ENCODE measurements around the gene MYH1.
"Not testable (repeated sequence)": the region's sequence is repeated elsewhere in the genome, so short reads cannot be mapped to it uniquely, and the experiment has no call there.

The MYH1 gene

DNA sequence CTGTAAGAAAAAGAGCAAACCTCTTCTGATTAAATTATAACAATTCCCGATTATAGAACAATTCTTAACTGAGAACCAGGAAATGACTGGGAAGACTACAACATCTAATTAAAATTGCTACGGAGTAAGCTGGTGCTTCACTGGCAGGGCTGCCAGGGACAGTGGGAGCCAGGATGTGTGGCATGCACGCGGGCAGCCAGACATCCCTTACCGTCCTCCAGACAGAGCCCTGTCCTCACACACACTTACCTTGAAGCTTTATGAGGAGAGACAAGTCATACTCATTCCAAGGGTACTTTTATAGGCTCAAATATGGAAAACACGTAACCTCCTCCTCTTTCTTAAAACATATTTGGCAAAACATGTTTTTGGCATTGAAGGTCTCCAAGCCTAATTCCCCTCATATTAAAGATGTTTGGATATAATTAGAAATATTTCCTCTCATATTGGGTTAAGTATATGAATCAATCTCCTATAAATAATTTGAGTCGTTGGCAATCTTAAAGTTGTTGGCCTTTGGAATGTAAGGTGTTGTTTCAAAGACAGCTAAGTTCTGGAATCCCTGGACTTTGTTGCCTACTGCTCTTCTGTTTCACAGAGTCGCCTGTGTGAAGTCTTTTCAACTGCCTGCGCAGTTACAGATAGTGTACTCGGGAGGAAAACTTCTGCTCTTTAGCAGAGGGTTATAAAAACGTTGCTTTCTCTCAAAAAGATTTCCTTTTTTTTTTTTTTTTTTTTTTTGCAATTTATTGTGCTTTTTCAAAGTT is at the start of gene MYH1:
MYH1 (minus strand) TSS at position 272 of the 767 bp plus-strand sequence. CDS start 1,900 bp downstream, outside the sequence.
- FAIRE-seq: no peak

DNA sequence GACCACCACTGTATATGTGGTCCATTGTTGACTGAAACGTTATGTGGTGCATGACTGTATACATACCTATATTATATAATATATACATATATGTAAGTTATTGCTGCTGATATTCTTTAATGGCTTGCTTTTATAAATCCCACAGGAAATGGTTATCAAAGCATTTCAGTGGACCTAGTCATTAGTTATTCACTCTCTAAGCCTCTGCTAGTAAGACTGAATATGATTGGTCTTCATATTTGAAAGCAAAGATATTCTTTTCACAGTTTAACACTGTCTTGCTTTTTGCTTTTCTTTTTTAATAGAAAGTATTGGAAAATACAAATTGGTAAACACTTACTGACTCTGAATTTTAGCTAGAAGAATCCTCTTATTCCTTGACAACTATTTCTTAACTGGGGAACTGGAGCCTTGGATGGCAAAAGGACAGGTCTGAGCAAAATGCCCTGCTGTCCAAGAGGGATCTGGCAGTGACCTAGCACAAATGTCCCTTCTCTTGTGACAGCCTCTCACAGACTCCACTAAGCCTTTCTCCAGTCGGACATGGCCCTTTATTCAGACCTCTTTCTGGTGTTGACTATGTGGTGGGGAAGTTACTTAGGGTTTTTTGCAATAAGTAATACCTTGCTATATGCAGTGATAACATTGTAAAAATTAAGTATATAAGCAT is 45.8 kb upstream of the MYH1 start:
- FAIRE-seq: no peak

DNA sequence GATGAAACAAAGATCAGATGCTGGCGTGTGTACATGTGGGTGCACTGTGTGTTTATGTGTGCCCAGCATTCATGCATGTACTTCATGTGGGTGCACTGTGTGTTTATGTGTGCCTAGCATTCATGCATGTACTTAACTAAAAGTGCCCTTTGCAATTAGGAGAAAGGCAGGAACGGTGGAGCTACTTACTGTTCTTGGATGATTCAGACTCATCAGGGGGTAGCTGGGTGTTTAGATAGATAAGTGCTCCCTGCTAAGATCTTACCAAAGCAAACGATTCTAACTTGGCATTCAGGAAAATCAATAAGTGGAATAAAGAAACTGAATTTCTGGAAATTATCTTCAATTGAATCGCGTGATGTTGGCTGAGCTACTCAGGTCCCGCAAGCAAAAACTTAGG is 39.7 kb upstream of the MYH1 start:
- FAIRE-seq: no peak

DNA sequence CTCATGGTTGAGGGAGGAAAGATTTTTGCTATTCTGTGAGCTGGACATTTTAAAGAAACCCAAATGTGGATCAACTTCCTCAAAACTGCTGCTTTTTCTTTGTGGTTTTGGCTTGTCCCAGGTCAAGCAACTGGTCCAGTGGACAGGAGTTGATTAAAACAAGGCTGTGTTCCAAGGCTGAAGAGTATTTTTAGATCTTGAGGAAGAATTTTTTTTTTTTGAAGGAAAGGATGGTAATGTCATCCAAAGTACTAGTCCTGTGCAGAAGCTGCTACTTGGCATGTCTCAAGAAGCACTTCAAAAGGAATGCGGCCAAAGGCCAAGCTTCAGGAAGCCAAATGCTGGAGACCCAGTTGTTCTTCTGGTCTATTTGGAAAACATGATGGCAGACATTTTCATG is 39.1 kb upstream of the MYH1 start:
- FAIRE-seq: no peak

DNA sequence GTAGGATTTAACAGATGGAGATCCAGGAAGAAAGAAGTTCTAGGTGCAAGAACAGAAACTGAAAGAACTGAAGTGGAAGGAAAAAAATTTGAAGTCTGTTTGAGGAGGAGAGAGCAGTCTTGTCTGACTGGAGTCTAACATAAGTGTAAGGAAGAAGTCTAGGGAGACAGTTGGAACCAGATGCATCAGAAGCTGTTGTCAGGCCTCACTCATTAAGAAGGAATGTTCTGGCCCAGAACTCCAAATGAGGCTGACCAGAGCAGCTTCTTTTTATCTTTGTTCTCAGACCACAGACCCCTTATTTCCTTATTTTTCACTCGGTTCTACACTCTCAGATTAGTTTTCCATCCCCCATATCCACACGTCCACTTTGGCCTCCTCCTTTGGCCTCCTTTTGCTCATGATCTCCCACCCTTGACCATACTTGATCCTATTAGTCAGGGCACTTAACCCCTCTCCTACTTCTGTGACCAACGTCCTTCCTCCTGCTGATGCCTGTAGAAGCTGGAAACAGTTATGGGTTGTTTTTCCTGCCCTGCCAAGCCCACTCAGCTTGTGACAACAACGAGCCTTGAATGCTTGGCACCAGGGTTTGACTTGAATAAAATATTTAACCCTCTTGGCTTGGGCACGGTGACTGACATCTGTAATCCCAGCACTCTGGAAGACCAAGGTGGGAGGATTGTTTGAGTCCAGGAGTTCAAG is 38.1 kb upstream of the MYH1 start:
- FAIRE-seq: no peak

DNA sequence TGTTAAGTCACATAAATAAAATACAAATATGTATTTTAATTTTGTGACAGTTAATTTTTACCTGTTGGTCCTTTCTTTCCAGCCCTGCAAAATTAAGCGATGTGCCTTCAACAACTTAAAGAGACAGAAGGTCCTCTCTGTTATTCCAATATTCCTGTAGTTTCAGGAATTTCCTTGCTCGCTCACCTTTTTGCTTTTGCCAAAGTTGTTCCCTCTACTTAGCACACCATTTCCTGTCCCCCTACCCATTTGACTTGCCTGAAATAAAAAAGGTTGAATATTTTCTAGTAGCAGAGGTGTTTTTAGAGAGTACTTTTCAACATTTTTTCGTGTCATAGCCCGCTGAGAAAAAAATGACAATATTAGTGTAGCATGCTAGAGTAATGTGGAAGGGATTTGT is 31.7 kb upstream of the MYH1 start:
- no peak for FAIRE-seq

DNA sequence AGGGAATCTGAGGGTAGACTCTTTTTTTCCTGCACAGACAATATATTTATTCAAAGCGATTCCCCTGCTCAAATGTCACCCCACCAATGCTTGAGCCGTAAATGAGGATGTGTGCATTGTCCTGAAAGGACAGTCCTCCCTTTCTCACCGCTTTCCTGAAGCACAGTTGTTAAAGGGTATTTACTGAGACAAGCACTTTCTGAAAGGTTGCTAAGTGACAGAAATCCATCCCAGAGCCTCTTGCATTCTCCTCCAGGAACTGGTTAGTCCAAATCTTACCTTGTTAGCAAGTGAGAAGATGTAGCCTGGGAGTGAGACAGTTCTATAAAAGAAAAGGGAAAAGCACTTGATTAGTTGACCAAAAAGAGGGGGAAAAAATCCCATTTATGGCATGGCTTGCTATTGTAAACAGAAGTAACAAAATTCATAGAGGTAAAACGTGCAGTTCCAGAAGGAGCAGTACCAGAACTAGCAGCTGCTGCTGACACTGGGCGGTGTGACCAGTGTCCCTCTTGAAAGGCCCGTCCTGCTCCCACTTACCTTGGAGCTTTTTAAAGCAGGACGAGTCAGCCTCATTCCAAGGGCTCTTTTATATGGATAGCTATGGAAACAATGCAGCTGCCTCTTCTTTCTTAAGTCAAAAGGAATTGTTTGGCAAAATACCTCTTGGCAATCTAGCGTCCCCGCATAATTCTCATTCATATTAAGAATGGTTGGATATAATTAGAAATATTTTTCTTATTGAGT is 30.9 kb upstream of the MYH1 start, which contains the start of gene MYH2:
MYH2 (minus strand) TSS at position 563 of the 747 bp plus-strand sequence. CDS start 1,738 bp downstream, outside the sequence.
- no peak for FAIRE-seq

DNA sequence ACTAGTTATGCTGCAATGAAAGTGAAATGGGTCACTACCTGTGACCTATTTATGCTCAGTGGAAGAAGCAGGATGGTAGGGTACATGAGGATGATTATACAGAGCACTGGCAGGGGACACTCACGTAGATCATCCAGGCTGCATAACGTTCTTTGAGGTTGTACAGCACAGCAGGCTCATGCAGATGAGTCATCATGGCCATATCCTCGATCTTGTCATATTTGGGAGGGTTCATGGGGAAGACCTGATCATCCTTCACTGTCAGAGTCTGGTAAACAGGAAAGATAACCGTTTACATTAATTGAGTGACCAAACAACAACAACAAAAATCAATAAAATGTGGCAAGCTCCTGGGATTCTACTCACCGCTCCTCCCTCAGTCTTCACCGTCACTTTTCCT is 29.0 kb upstream of the MYH1 start:
- FAIRE-seq: no peak

DNA sequence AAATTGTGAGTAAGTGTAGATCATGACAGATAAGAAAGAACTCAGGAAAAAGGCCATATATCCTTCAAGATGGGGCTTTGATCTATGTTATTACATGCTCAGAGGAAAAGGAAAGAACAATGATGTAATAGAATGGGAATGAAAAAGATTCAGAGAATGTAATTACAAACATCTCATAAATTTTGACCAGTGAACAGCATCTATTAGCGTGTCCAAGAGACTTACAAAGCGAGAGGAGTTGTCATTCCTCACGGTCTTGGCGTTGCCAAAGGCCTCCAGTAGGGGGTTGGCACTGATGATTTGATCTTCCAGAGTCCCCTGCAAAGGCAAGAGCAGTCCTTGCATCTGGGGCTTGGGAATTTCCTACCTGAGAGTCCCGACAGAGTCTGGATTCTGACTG is 25.1 kb upstream of the MYH1 start:
- not testable (repeated sequence) for FAIRE-seq

DNA sequence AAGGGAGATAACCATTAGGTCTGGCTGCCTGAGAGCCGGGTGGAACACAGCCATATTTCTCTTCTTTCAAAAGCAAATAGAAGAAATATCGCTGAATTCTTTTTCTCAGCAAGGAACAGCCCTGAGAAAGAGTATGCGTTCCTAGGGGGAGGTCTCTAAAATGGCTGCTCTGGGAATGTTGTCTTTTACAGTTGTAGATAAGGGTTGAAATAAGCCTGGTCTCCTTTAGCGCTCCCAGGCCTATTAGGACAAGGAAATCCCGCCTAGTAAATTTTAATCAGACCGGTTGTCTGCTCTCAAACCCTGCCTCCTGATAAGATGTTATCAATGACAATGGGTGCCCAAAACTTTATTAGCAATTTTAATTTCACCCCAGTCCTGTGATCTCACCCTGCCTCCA is 22.8 kb upstream of the MYH1 start:
- not testable (repeated sequence) for FAIRE-seq

DNA sequence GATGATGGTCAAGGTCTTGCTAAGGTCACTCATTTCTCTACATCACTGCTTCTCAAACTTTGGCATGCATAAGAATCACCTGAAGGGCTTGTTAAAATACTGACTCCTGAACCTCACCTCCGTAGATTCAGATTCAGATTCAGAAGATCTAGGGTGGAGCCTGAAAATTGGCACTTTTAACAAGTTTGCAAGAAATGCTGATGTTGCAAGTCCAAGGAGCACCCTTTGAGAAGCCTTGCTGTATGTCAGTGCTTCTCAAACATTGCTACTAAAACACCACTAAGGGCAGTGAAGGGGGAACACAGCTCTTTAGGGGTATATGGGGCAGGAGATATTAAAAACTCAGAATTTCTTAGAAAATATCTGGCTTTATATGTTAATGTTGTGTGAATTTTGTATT is 13.7 kb upstream of the MYH1 start:
- no peak for FAIRE-seq

DNA sequence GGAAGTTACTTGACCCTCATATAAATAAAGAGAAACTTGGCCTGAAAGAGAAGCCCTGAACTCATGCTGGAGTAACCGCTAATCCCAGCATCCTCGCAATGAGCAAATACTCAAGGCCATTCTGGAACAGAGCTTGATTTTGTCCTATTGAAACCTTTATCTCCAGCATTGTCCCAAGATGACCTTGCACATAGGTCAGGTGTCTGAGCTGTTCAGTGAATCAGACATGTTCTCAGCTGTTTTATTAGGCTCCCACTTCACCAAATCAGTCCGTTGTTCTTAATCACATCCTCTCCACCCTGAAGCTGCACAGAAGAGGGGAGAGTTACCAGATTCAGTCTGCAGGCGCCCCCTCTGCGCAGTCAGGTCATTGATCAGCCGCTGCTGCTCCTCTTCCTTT is 9.1 kb upstream of the MYH1 start:
- no peak for FAIRE-seq

DNA sequence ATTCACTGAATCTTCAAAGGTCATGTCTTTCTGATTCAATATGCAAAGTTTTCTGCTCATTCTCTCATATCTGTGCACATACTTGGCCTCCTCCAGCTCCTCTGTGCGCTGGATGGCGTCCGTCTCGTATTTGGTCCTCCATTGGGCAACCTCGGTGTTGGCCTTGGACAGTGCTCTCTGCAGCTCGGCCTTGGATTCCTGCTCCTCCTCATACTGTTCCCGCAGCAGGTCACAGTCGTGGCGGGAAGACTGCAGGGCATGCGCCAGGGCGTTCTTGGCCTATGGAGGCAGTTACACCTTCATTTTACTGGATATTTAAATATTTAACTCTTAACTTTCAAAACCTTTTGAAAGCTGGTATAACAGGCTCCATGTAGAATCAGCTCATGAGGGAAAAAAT is 8.2 kb upstream of the MYH1 start:
- no peak for FAIRE-seq

DNA sequence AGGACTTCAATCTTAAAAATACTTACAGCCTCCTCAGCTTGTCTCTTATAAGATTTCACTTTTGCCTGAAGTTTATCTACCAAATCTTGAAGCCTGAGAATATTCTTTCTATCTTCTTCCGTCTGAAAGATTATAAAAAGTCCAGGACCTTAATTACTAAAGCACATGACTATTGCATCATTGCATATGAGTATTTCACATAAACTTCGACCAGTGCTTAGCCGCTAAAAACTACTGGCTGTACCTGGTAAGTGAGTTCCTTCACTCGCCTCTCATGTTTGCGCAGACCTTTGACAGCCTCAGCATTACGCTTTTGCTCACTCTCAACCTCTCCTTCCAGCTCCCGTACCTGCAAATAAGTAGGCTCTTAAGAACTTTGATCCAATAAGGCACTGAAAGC is 4.7 kb upstream of the MYH1 start:
- FAIRE-seq: no peak

DNA sequence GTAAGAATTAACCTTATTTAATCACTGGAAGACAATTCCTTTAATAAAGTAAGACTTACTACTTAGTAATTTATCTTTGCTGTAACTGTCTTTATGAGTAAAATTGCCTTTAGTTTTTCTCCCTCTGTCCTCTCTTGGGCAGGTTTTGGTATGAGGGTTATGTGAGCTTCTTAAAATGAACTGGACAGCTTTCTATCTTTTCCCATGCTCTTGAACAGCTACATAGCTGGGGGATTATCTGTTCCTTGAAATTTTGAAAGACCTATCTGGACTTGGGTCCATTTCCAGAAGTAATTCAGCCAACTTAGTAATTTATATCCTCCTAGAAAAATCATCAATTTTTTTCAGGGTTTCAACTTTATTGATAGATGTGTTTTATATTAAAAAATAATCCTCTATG is 3.6 kb upstream of the MYH1 start:
- FAIRE-seq: no peak

DNA sequence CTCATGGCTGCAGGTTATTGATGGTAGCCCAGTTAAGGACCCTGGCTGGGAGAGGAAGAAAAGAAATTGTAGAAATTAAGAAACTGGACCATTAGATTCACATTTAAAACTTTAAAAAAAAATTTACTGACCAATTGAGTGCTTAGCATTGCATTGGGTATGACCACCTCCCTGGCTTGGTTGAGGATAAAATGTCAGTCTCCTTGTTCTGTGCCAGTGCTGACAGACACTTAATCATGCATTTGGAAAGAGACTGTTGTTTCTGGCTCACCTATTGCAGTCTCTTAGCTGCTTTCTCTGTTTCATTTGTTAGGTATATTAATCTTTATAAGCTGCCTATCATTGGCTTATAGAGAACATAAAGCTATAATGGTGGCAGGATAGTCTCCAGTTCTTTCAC is 1.7 kb downstream of the MYH1 start:
- FAIRE-seq: no peak

DNA sequence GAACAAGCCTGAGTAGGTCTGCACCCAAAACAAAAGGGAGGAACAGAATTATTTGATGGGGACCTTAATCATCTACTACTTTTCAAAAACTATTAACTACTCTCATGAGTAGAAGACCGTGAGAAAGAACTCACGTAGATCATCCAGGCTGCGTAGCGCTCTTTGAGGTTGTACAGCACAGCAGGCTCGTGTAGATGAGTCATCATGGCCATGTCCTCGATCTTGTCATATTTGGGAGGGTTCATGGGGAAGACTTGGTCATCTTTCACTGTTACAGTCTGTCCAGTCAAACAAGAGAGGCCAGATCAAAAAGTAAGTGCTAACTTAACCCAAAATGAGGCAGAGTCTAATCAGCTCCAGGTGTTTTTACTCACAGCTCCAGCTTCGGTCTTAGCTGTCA is 2.3 kb downstream of the MYH1 start:
- no peak for FAIRE-seq

DNA sequence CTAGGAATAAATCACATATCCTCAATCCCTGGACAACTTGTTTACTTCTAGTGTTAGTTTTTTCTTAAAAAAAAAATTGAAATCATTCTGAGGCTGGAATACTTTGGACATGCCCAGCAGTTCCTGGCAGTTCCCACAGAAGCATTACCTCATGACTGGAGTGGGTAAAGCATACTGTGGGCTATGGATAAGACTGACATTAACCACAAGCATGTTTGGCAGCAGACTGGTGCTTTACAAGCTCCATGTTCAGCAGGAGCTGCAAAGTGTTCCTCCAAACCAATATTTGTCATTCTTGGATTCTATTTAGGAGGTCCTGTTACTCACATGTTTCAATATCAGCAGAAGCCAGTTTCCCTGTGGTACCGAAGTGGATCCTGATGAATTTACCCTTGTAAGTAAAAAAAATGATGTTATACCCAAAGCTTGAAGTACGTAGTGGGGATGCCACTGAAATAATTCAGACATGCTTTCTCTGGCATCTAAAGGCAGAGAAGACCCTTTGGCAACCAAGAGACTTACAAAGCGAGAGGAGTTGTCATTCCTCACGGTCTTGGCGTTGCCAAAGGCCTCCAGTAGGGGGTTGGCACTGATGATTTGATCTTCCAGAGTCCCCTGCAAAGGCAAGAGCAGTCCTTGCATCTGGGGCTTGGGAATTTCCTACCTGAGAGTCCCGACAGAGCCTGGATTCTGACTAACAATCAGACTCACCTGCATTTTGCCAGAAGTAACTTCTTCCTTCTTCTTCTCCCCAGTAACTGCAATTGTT is 4.9 kb downstream of the MYH1 start:
- FAIRE-seq: no peak

DNA sequence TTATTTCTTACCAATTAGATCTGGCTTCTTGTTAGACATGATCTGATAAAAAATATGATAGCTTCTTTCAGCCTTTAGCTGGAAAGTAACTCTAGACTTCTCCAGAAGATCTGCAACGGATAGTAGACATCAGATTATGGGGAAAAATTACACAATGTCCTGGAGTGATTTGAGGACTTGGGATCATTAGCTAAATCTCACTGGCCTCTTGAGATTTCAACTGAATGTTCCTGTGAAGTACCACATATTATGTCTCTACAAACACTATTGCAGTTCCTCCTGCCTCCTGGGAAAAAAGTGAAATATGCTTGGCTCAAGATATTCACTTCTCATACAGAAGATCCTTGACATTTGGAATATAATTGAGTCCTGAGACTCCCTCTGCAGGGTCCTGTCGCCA is 5.5 kb downstream of the MYH1 start:
- no peak for FAIRE-seq

DNA sequence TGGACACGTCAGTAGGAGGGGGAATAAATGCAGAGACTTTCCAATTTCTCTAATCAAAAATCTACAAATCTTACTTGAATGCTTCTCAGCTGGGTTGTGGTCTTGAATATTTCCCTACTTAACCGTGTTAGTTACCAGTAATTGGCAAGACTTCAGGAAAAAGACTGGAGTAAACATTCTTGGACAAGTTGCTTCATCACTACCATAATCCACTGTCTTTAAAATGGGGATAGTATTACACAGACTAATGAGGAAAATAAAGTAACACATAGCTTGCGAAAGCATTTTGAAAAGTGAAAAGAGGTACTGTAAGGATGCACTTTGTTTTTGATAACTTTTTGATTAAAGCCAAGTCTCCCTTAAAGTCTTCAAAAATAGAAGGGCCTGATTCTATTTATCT is 18.4 kb downstream of the MYH1 start:
- no peak for FAIRE-seq

DNA sequence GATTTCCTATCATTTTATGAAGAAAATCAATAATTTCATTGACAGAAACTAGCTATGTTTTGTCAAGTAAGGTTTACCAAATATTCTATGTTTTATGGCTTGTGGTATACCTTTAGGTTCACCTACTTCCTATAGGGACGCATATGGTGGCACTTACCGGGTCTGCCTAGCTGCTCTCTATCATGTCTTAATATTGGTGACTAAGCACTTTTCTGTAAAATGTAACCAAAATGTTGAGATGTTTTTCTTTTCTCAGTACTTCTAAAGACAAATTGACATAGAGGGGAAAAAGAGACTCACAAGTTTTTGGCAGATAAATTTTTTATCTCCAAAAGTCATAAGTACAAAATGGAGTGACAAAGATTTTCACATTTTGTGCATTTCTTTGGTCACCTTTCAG is 26.3 kb downstream of the MYH1 start:
- no peak for FAIRE-seq

DNA sequence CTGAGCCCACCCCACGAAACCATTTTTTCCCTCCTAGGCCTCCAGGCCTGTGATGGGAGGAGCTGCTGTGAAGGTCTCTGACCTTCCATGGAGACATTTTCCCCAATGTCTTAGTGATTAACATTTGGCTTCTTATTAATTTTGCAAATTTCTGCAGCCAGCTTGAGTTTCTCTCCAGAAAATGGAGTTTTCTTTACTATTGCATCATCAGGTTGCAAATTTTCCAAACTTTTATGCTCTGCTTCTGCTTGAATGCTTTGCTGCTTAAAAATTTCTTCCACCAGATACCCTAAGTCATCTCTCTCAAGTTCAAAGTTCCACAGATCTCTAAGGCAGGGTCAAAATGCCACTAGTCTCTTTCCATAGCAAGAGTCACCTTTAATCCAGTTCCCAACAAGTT is 36.1 kb downstream of the MYH1 start:
- FAIRE-seq: no peak

All from A204.1 (cell line).